Stimulated activated naive B cell treated with anti-CD40 and anti-IgM and Interleukin-4, amounts not matched to agents 10 μg/mL and 1 μg/mL and 100 μg/mL, for 72 hours (primary cell): ENCODE measurements around the gene NIPAL1.
"Not testable (repeated sequence)": the region's sequence is repeated elsewhere in the genome, so short reads cannot be mapped to it uniquely, and the experiment has no call there.

Source experiments
- ATAC-seq, 2 donors: fragments of 150-1000 bp; cut with Tn5 transposase; replicated peaks; 2 replicates each; pipeline ENCODE4 v1.10.0; 2021; ENCODE audit warnings: moderate library complexity in 1 of 2
- DNase-seq: peaks from one replicate; pipeline ENCODE4 v3.0.0; 2021
- H3K27ac Mint-ChIP-seq: one replicate; pipeline ENCODE4 v1.8.0; 2022; ENCODE audit warnings: mild to moderate bottlenecking, mixed read lengths
- H3K27me3 Mint-ChIP-seq, 2 donors: one replicate each; pipeline ENCODE4 v1.8.0; 2022; ENCODE audit warnings: mixed read lengths in 2 of 2
- H3K36me3 Mint-ChIP-seq, 2 donors: one replicate each; pipeline ENCODE4 v1.8.0; 2022; ENCODE audit warnings: mixed read lengths in 2 of 2, mild to moderate bottlenecking in 1 of 2
- H3K4me1 Mint-ChIP-seq, 2 donors: one replicate each; pipeline ENCODE4 v1.8.0; 2022; ENCODE audit warnings: mixed read lengths in 2 of 2, mild to moderate bottlenecking in 1 of 2
- H3K4me3 Mint-ChIP-seq, 2 donors: one replicate each; pipeline ENCODE4 v1.8.0; 2022; ENCODE audit warnings: mild to moderate bottlenecking in 2 of 2, mixed read lengths in 2 of 2, moderate library complexity in 1 of 2
- H3K9me3 Mint-ChIP-seq, 2 donors: one replicate each; pipeline ENCODE4 v1.8.0; 2022; ENCODE audit warnings: mixed read lengths in 2 of 2, mild to moderate bottlenecking in 1 of 2

The NIPAL1 gene

GRCh38 chr4:48016141-48017107, at the start of gene NIPAL1, which contains the start of gene CNGA1:
NIPAL1 (plus strand) TSS chr4:48016772; CDS start chr4:48016840, 68 bp downstream.
CNGA1 (minus strand) TSS chr4:48016681; CDS start chr4:47952689, 63,992 bp downstream.
- peak within 1 kb of the TSS; percentile 81 to 89 for H3K4me3 Mint-ChIP-seq
- no peak within 1 kb of the TSS for H3K27ac Mint-ChIP-seq

DNA sequence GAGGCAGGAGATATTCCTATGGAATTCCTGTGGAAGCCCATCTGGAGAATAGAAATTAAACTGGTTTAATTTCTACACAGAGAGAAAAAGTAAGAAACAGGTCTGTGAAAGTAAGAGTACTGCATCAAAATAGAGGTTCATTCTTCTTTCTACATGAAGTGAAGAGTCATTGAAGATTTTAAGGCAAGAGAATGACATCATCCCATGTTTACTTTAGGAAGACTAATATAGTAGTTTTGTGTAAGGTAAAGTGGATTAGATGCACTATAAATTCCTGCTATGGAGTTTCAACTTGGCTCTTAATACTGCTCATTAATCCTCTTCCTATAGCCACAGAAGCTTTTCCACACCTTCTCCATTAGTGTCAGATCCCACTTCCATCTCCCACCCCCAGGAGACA, 47.7 kb upstream of the NIPAL1 start:
- peaks cover 4 to 22% of the 10 kb centered on the region in 2 donors for H3K27me3 Mint-ChIP-seq
- no peak overlapping the region for H3K27ac Mint-ChIP-seq
- no peaks in the 10 kb centered on the region for H3K36me3 Mint-ChIP-seq
- ATAC-seq (no peak), DNase-seq (no peak)
- H3K4me1 Mint-ChIP-seq, result peaks cover 6 to 10% of the 10 kb centered on the region in 2 donors
- no peak overlapping the region for H3K4me3 Mint-ChIP-seq
- H3K9me3 Mint-ChIP-seq, result peaks cover 0 to 1% of the 10 kb centered on the region in 2 donors

More at GRCh38 chr4:48016141-48017107, at the start of gene NIPAL1, which contains the start of gene CNGA1:
- ATAC-seq (peak; percentile 89 to 91), DNase-seq (peak; percentile 44)
- Mint-ChIP-seq H3K27me3 (peaks cover 32 to 45% of the 10 kb centered on the region in 2 donors), H3K4me1 (peaks cover 4 to 24% of the 10 kb centered on the region in 2 donors), H3K9me3 (no peaks in the 10 kb centered on the region), H3K36me3 (no peaks in the 10 kb centered on the region)

GRCh38 chr4:47972181-47972580, 44.4 kb upstream of the NIPAL1 start:
- H3K27me3 Mint-ChIP-seq, result peaks cover 6 to 14% of the 10 kb centered on the region in 2 donors
- ATAC-seq (peak; percentile 78 to 82), DNase-seq (no peak)
- H3K36me3 Mint-ChIP-seq, result no peaks in the 10 kb centered on the region
- peaks cover 6 to 10% of the 10 kb centered on the region in 2 donors for H3K4me1 Mint-ChIP-seq
- H3K4me3 Mint-ChIP-seq, result no peak overlapping the region
- H3K9me3 Mint-ChIP-seq, result peaks cover 0 to 1% of the 10 kb centered on the region in 2 donors
- H3K27ac Mint-ChIP-seq, result no peak overlapping the region

DNA sequence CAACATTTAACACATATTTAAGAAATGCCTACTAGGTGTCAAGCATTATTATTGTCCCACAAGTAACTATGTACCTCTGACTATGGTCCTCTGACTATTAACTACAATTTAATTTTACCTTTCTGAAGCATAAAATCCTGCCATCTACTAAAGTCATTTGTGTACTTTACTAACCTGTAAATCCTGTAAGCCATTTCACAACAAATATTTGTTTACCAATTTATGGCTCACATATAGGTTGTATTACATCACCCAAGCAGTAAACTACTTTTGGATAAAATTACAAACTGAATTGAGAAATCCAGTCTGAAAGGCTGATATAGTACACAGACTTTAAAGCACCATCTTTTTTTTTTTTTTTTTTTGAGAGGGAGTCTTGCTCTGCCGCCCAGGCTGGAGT, 43.9 kb upstream of the NIPAL1 start:
- Mint-ChIP-seq H3K36me3 (no peaks in the 10 kb centered on the region), H3K27ac (no peak overlapping the region), H3K27me3 (peaks cover 6 to 13% of the 10 kb centered on the region in 2 donors), H3K4me1 (peaks cover 6 to 10% of the 10 kb centered on the region in 2 donors), H3K4me3 (no peak overlapping the region), H3K9me3 (peaks cover 0 to 1% of the 10 kb centered on the region in 2 donors)
- no peak for DNase-seq
- no peak for ATAC-seq

- no peak for DNase-seq
- Mint-ChIP-seq H3K9me3 (peaks cover 0 to 1% of the 10 kb centered on the region in 2 donors), H3K36me3 (no peaks in the 10 kb centered on the region), H3K27ac (no peak overlapping the region), H3K27me3 (peaks cover 6 to 7% of the 10 kb centered on the region in 2 donors), H3K4me1 (peaks cover 6 to 10% of the 10 kb centered on the region in 2 donors), H3K4me3 (no peak overlapping the region)
- no peak for ATAC-seq
Observed at GRCh38 chr4:47974566-47974965, 42.0 kb upstream of the NIPAL1 start.

DNA sequence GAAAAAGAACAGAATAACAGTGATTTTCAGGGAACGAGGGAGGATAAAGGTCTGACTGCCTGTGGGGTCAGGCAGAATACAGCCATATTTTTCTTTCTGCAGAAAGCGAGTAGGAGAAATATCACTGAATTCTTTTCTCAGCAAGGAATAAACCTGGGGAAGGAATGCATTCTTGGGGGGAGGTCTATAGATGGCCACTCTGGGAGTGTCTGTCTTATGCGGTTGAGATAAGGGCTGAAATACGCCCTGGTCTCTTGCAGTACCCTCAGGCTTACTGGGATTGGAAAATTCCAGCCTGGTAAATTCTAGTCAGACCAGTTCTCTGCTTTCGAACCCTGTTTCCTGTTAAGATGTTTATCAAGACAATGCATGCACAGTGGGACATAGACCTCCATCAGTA, 26.4 kb upstream of the NIPAL1 start:
- Mint-ChIP-seq H3K27ac (no peak overlapping the region), H3K4me3 (no peak overlapping the region), H3K4me1 (no peaks in the 10 kb centered on the region), H3K27me3 (peaks cover 21 to 44% of the 10 kb centered on the region in 2 donors), H3K36me3 (no peaks in the 10 kb centered on the region), H3K9me3 (peaks cover 13 to 19% of the 10 kb centered on the region in 2 donors)
- ATAC-seq, result no peak
- no peak for DNase-seq

DNA sequence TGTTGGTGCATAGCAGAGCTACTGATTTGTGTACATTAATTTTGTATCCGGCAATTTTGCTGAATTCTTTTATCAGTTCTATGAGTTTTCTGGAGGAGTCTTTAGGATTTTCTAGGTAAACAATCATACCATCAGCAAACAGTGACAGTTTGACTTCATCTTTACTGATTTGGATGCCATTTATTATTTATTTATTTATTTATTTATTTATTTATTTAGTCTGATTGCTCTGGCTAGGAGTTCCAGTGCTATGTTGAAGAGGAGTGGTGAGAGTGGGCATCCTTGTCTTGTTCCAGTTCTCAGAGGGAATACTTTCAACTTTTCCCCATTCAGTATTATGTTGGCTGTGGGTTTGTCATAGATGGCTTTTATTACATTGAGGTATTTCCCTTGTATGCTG, 24.1 kb upstream of the NIPAL1 start:
- H3K27ac Mint-ChIP-seq, H3K4me3 Mint-ChIP-seq, ATAC-seq, H3K4me1 Mint-ChIP-seq, H3K36me3 Mint-ChIP-seq, DNase-seq: not testable (repeated sequence)
- Mint-ChIP-seq H3K9me3 (peaks cover 13 to 19% of the 10 kb centered on the region in 2 donors), H3K27me3 (peaks cover 24 to 32% of the 10 kb centered on the region in 2 donors)

DNA sequence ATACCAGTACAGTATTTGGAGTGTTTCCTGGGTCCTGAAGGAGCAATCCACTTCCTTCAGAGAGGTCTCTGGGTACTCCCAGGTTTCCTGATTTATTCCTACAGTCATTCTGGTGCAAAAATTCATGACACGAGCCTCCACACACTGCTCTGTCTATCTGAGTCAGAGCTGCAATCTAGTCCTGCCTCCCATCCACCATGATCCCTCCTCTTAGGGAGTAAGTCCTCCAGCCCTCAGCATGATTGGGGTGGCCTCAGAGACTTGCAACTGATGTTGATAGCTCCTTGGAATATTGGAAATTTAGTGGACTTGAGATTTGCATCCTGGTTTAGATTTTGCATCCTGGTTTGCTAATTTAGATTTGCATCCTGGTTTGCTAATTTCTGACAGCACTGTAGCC, 20.6 kb upstream of the NIPAL1 start:
- Mint-ChIP-seq H3K9me3 (peaks cover 8 to 13% of the 10 kb centered on the region in 2 donors), H3K27me3 (peaks cover 23 to 32% of the 10 kb centered on the region in 2 donors), H3K27ac (no peak overlapping the region), H3K36me3 (no peaks in the 10 kb centered on the region), H3K4me1 (no peaks in the 10 kb centered on the region), H3K4me3 (no peak overlapping the region)
- DNase-seq, result no peak
- ATAC-seq, result no peak

- H3K9me3 Mint-ChIP-seq, result peaks cover 2 to 7% of the 10 kb centered on the region in 2 donors
Observed at GRCh38 chr4:48002267-48002666, 14.3 kb upstream of the NIPAL1 start.

GRCh38 chr4:48003568-48003967, 13.0 kb upstream of the NIPAL1 start:
- DNase-seq, result peak; percentile 21
- H3K4me1 Mint-ChIP-seq, H3K4me3 Mint-ChIP-seq, H3K27ac Mint-ChIP-seq, ATAC-seq, H3K36me3 Mint-ChIP-seq, H3K9me3 Mint-ChIP-seq, H3K27me3 Mint-ChIP-seq: not testable (repeated sequence)

More at GRCh38 chr4:48002267-48002666, 14.3 kb upstream of the NIPAL1 start:
- Mint-ChIP-seq H3K27me3 (peaks cover 6% of the 10 kb centered on the region in 2 donors), H3K36me3 (no peaks in the 10 kb centered on the region), H3K4me3 (no peak overlapping the region), H3K4me1 (no peaks in the 10 kb centered on the region), H3K27ac (no peak overlapping the region)
- DNase-seq (no peak), ATAC-seq (no peak)

DNA sequence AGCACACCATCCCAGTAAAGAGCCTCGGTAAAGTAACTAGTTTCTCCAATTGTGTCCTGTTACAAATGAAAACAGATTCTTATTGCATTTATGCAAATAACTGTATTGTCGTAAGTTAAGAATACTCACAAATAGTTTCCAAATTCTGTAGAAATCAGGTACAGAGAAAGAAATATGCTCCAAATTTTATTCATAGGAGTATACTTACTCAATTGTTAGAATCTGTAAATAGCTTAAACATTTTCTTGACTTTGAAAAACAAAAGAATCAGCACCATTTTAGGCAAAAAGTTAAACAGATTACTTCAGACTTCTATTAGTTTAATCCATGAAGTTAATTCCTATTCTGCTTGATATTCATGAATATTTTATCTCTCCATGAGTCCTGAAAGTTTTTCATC, 10.8 kb upstream of the NIPAL1 start:
- Mint-ChIP-seq H3K4me3 (no peak overlapping the region), H3K4me1 (no peaks in the 10 kb centered on the region), H3K27ac (no peak overlapping the region), H3K36me3 (no peaks in the 10 kb centered on the region), H3K27me3 (peaks cover 4% of the 10 kb centered on the region in 2 donors), H3K9me3 (peaks cover 2 to 7% of the 10 kb centered on the region in 2 donors)
- no peak for ATAC-seq
- DNase-seq, result no peak

- ATAC-seq, result no peak
- H3K27me3 Mint-ChIP-seq, result peaks cover 8 to 16% of the 10 kb centered on the region in 2 donors
- no peak for DNase-seq
- peaks cover 1 to 5% of the 10 kb centered on the region in 2 donors for H3K4me1 Mint-ChIP-seq
- H3K9me3 Mint-ChIP-seq, result peaks cover 2 to 7% of the 10 kb centered on the region in 2 donors
- no peak overlapping the region for H3K27ac Mint-ChIP-seq
- no peaks in the 10 kb centered on the region for H3K36me3 Mint-ChIP-seq
- no peak overlapping the region for H3K4me3 Mint-ChIP-seq
Observed at GRCh38 chr4:48008021-48008596, 8.5 kb upstream of the NIPAL1 start.

GRCh38 chr4:48010906-48011305, 5.7 kb upstream of the NIPAL1 start:
- DNase-seq, H3K36me3 Mint-ChIP-seq, ATAC-seq, H3K4me1 Mint-ChIP-seq, H3K27ac Mint-ChIP-seq, H3K9me3 Mint-ChIP-seq, H3K4me3 Mint-ChIP-seq: not testable (repeated sequence)
- peaks cover 26 to 34% of the 10 kb centered on the region in 2 donors for H3K27me3 Mint-ChIP-seq

- no peaks in the 10 kb centered on the region for H3K36me3 Mint-ChIP-seq
- no peak for ATAC-seq
- H3K9me3 Mint-ChIP-seq, result peaks cover 0 to under 1% of the 10 kb centered on the region in 2 donors
- H3K27ac Mint-ChIP-seq, result no peak overlapping the region
- no peak overlapping the region for H3K4me3 Mint-ChIP-seq
- DNase-seq, result no peak
- peaks cover 27 to 36% of the 10 kb centered on the region in 2 donors for H3K27me3 Mint-ChIP-seq
- peaks cover 1 to 14% of the 10 kb centered on the region in 2 donors for H3K4me1 Mint-ChIP-seq
Observed at GRCh38 chr4:48011722-48012121, 4.8 kb upstream of the NIPAL1 start.
